Measurements from ENCODE around the gene ATP6V0B. TPM values are rescaled to one million over a fixed set of nuclear protein-coding genes. Genes with fewer than 3 reads are reported as not detected.

The ATP6V0B gene
- total and polyA plus RNA-seq, 2 donors (not counting 1 experiment from before 2014, with no cell fraction given) = 91.0 to 198 TPM

DNA sequence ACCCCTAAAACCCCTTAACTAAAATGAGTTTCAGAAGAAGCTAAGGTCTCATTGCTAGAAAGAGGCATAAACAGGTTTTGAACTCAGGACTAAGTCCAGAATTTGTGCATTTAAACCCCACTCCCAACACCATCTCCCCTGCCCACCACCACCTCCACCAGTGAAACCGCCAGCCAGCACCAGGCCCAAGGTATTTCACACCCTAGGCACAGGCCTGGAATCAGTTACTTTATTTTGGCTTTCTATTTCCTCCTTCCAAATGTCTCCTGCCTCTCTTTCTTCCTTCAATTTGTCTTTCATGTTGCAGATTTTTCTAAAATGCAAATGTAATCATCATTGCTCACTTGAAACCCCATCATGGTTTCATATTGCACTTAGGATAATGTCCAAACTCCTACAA lies 29.9 kb upstream of the ATP6V0B start:
- ChIA-PET CTCF (interaction anchor here (1.2 to 5.0 kb wide), 6 partner anchors 10 to 181 kb away, joined by 3 to 41 read pairs (median 8); partner anchors contain the start of genes ARTN and ATP6V0B), POLR2A (no interaction called here)
- H3K4me1 ChIP-seq (ENCODE audit: control insufficient read depth in 2 of 2, insufficient read depth in 2 of 2, low read length in 2 of 2) = peaks cover 15 to 25% of the 10 kb centered on the region in 2 donors
- DNase-seq (no peak), ATAC-seq (ENCODE audit: low read depth) (no peak)
- peaks cover 24% of the 10 kb centered on the region for H3K79me2 ChIP-seq (ENCODE audit: control insufficient read depth, insufficient read depth, low read length)
- no peaks in the 10 kb centered on the region for H3K9me3 ChIP-seq (ENCODE audit: control extremely low read depth in 1 of 3, control insufficient read depth in 2 of 3, insufficient read depth in 1 of 3, low read length in 2 of 3)
- H3K4me3 Mint-ChIP-seq = peak overlapping the region; percentile 70
- H3K36me3 ChIP-seq (replicated peaks in 1 of 2; ENCODE audit: control extremely low read depth in 1 of 2, control insufficient read depth in 1 of 2, extremely low read depth in 1 of 2, insufficient read depth in 2 of 2, low read length in 1 of 2) = no peaks in the 10 kb centered on the region
- peaks cover 34% of the 10 kb centered on the region for H3K4me1 Mint-ChIP-seq
- no peak overlapping the region for H3K4me3 ChIP-seq (ENCODE audit: control extremely low read depth in 1 of 5, extremely low read depth in 1 of 5, insufficient read depth in 1 of 5, low read depth in 2 of 5, low read length in 4 of 5)
- TF ChIP-seq CTCF (IDR thresholded peaks at IDR 0.05) (no peak), EZH2 (IDR thresholded peaks at IDR 0.05; ENCODE audit: borderline replicate concordance, insufficient read depth, low read depth, low read length, poor library complexity, severe bottlenecking) (no peak)
- H2AFZ ChIP-seq (ENCODE audit: insufficient read depth, low read depth, low read length, poor library complexity, severe bottlenecking) = no peak overlapping the region
- no peak overlapping the region for H3K9ac ChIP-seq (ENCODE audit: low read length)
- H3K27ac Mint-ChIP-seq = no peak overlapping the region
- no peaks in the 10 kb centered on the region for H3K27me3 Mint-ChIP-seq
- 93% methylated on average over 1 of the region's 1 CpG for WGBS (ENCODE audit: insufficient coverage)
- H3K9me3 Mint-ChIP-seq (ENCODE audit: insufficient read depth) = no peaks in the 10 kb centered on the region
- no peaks in the 10 kb centered on the region for H3K27me3 ChIP-seq (replicated peaks in 1 of 4; ENCODE audit: control extremely low read depth in 1 of 4, control insufficient read depth in 3 of 4, insufficient read depth in 4 of 4, low read length in 3 of 4)
- no peak overlapping the region for H3K27ac ChIP-seq (ENCODE audit: low read length in 2 of 2)
- peaks cover 5% of the 10 kb centered on the region for H4K20me1 ChIP-seq (ENCODE audit: control insufficient read depth, insufficient read depth, low read length, poor library complexity, severe bottlenecking)
- no peak overlapping the region for H3K4me2 ChIP-seq (replicated peaks; ENCODE audit: low read depth, low read length, poor library complexity, severe bottlenecking)
- intact Hi-C loops (cut with micrococcal nuclease) = loop anchor here (5.0 to 10.0 kb wide), 2 partner anchors 183 to 1180 kb away; partner anchors contain the start of genes C1orf50 and P3H1

DNA sequence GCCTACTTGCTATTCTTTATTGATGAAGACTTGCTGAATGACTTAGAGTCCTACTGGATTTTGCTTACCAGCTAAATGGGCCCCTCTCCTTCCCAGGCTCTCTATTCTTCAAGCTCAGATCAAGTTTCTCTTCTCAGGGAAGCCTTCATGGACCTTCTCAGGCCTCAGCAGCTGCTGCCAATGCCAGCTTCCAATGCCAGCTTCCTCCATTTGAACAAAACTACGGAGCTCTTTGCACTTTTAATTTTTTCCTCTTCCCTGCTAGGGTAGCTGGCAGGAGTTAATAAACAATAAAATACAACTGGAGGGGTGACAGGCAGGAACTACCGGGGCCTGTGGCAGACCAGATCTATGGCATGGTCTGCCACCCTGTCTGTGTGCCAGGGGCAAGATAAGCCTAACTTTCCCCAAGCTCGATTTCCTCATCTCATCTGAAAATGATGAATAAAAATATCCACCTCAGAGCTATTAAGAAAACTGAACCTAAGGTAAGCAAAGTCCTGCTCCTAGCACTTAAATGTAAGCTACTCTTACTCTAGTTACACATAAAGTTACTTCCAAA lies 29.0 kb upstream of the ATP6V0B start:
- peaks cover 0 to 9% of the 10 kb centered on the region in 2 experiments for H3K36me3 ChIP-seq (replicated peaks in 1 of 2; ENCODE audit: control extremely low read depth in 1 of 2, control insufficient read depth in 1 of 2, extremely low read depth in 1 of 2, insufficient read depth in 2 of 2, low read length in 1 of 2)
- peak overlapping the region; percentile 50 to 90 (median 78) for H3K4me3 ChIP-seq (ENCODE audit: control extremely low read depth in 1 of 5, extremely low read depth in 1 of 5, insufficient read depth in 1 of 5, low read depth in 2 of 5, low read length in 4 of 5)
- H3K4me2 ChIP-seq (replicated peaks; ENCODE audit: low read depth, low read length, poor library complexity, severe bottlenecking) = peak overlapping the region; percentile 84
- peak overlapping the region in 1 of 2 donors; percentile 95 for H3K27ac ChIP-seq (ENCODE audit: low read length in 2 of 2)
- intact Hi-C loops (cut with micrococcal nuclease) = loop anchor here (1.0 to 10.0 kb wide), 9 partner anchors 24 to 1181 kb away; partner anchors contain the start of genes ATP6V0B, C1orf50, CCDC24 and CDC20
- H4K20me1 ChIP-seq (ENCODE audit: control insufficient read depth, insufficient read depth, low read length, poor library complexity, severe bottlenecking) = peaks cover 5% of the 10 kb centered on the region
- ChIA-PET POLR2A (interaction anchor here (0.5 kb wide), 1 partner anchor 1358 kb away, joined by 3 read pairs; no protein-coding TSS in a partner anchor), CTCF (interaction anchor here (0.7 to 5.0 kb wide), 9 partner anchors 8 to 182 kb away, joined by 3 to 41 read pairs (median 5); partner anchors contain the start of genes ARTN and ATP6V0B)
- H3K9ac ChIP-seq (ENCODE audit: low read length) = peak overlapping the region; percentile 93
- WGBS (ENCODE audit: insufficient coverage) = 0% methylated on average over 2 of the region's 3 CpGs
- Mint-ChIP-seq H3K27me3 (no peaks in the 10 kb centered on the region), H3K4me1 (peaks cover 37% of the 10 kb centered on the region), H3K9me3 (ENCODE audit: insufficient read depth) (no peaks in the 10 kb centered on the region), H3K27ac (peak overlapping the region; percentile 98), H3K4me3 (peak overlapping the region; percentile 93)
- H3K9me3 ChIP-seq (ENCODE audit: control extremely low read depth in 1 of 3, control insufficient read depth in 2 of 3, insufficient read depth in 1 of 3, low read length in 2 of 3) = no peaks in the 10 kb centered on the region
- H3K27me3 ChIP-seq (replicated peaks in 1 of 4; ENCODE audit: control extremely low read depth in 1 of 4, control insufficient read depth in 3 of 4, insufficient read depth in 4 of 4, low read length in 3 of 4) = no peaks in the 10 kb centered on the region
- DNase-seq = no peak
- H2AFZ ChIP-seq (ENCODE audit: insufficient read depth, low read depth, low read length, poor library complexity, severe bottlenecking) = peak overlapping the region; percentile 92
- no peak for ATAC-seq (ENCODE audit: low read depth)
- peaks cover 27% of the 10 kb centered on the region for H3K79me2 ChIP-seq (ENCODE audit: control insufficient read depth, insufficient read depth, low read length)
- TF ChIP-seq CTCF (IDR thresholded peaks at IDR 0.05) = no peak
- TF ChIP-seq EZH2 (IDR thresholded peaks at IDR 0.05; ENCODE audit: borderline replicate concordance, insufficient read depth, low read depth, low read length, poor library complexity, severe bottlenecking) = no peak
- peaks cover 15 to 25% of the 10 kb centered on the region in 2 donors for H3K4me1 ChIP-seq (ENCODE audit: control insufficient read depth in 2 of 2, insufficient read depth in 2 of 2, low read length in 2 of 2)

Data from B cell (primary cell).